SIG-M5 treated with dmso at 0.1 percent for 504 hours (cell line): Measurements from ENCODE around the gene SCFD2.
"Not testable (repeated sequence)": the region's sequence is repeated elsewhere in the genome, so short reads cannot be mapped to it uniquely, and the experiment has no call there.

ENCODE experiments used
- DNase-seq: peaks from one replicate; lab custom pipeline; 2025; ENCODE audit not compliant: unreplicated experiment; lab: John Stamatoyannopoulos, UW

SCFD2 gene

GRCh38 chr4:53365486-53366300 is at the start of gene SCFD2:
SCFD2 (minus strand) TSS chr4:53366061.
- DNase-seq: peak; percentile 93

GRCh38 chr4:53409479-53409878 is 43.6 kb upstream of the SCFD2 start:
- not testable (repeated sequence) for DNase-seq

GRCh38 chr4:53380221-53380620 is 14.4 kb upstream of the SCFD2 start:
- no peak for DNase-seq

GRCh38 chr4:53378171-53378482 is 12.3 kb upstream of the SCFD2 start:
- DNase-seq: no peak

GRCh38 chr4:53377319-53378170 is 11.7 kb upstream of the SCFD2 start, which contains the start of gene FIP1L1:
FIP1L1 (plus strand) TSS chr4:53377641; CDS start chr4:53377839, 198 bp downstream.
- peak; percentile 80 for DNase-seq

GRCh38 chr4:53376900-53377299 is 11.0 kb upstream of the SCFD2 start:
- no peak for DNase-seq

GRCh38 chr4:53374777-53375258 is 9.0 kb upstream of the SCFD2 start:
- DNase-seq: no peak

GRCh38 chr4:53371843-53372521 is 6.1 kb upstream of the SCFD2 start:
- no peak for DNase-seq

- DNase-seq: peak; percentile 1
These were observed 5.2 kb upstream of the SCFD2 start for GRCh38 chr4:53371049-53371448.

- no peak for DNase-seq
These were observed 1.9 kb upstream of the SCFD2 start for GRCh38 chr4:53367721-53368120.

- no peak for DNase-seq
These were observed 448 bp upstream of the SCFD2 start for GRCh38 chr4:53366301-53366716.

GRCh38 chr4:53365121-53365485 is 758 bp downstream of the SCFD2 start:
- peak; percentile 48 for DNase-seq

GRCh38 chr4:53364624-53365023 is 1.2 kb downstream of the SCFD2 start:
- DNase-seq: no peak

GRCh38 chr4:53362093-53362492 is 3.8 kb downstream of the SCFD2 start:
- no peak for DNase-seq

GRCh38 chr4:53361451-53361850 is 4.4 kb downstream of the SCFD2 start:
- DNase-seq: no peak

- DNase-seq: peak; percentile 37
These were observed 9.8 kb downstream of the SCFD2 start for GRCh38 chr4:53355930-53356521.

GRCh38 chr4:53354012-53354722 is 11.7 kb downstream of the SCFD2 start:
- DNase-seq: no peak

- no peak for DNase-seq
These were observed 16.8 kb downstream of the SCFD2 start for GRCh38 chr4:53349091-53349491.

- no peak for DNase-seq
These were observed 17.8 kb downstream of the SCFD2 start for GRCh38 chr4:53348046-53348445.
